ENCODE data around the gene CDH2.

GRCh38 chr18:28048612-28049011 is 128.3 kb downstream of the CDH2 start:
- TF ChIP-seq POLR2A (IDR thresholded peaks at IDR 0.05) (no peak), CTCF (IDR thresholded peaks at IDR 0.05) (no peak)

Measured in ovary (tissue), 3 donors.